HCT116 (cell line): ENCODE measurements around the gene FTSJ3. TPM values are rescaled to one million over a fixed set of nuclear protein-coding genes. Genes with fewer than 3 reads are reported as not detected.

Source experiments
- ATAC-seq: fragments of 200-7000 bp; cut with Tn5 transposase; 2 replicates; pipeline ENCODE4 v1.9.1; 2020; ENCODE audit warnings: mild to moderate bottlenecking, moderate library complexity
- BruUV-seq: library from RNA; stranded (reverse); fragments of 400-500 nt; replicated peaks from 2 replicates; lab custom pipeline; 2021; lab: Mats Ljungman, UMichigan
- CTCF ChIA-PET: fragments of 300-600 bp; sonication (Branson Sonifier 250); formaldehyde crosslinking; loops from one replicate; lab custom pipeline; 2021; ENCODE audit warnings: antibody characterized with exemption; lab: Charles Lee
- POLR2A ChIA-PET: fragments of 300-600, 350-600 bp; sonication (Branson Sonifier 250); formaldehyde crosslinking; loops from one replicate; lab custom pipeline; 2021; ENCODE audit warnings: antibody characterized with exemption; lab: Charles Lee
- RAD21 ChIA-PET, 2 experiments: fragments of 300-600 bp; sonication (Branson Sonifier 250); formaldehyde crosslinking; loops; one replicate each; lab custom pipeline; 2023; ENCODE audit warnings: low total read pairs in 2 of 2; ENCODE audit not compliant: uncharacterized antibody in 2 of 2, unreplicated experiment in 2 of 2, low non-redundant PET in 1 of 2; lab: Charles Lee
- DNase-seq: peaks from one replicate; pipeline ENCODE4 v3.0.0-alpha.2; 2010; ENCODE audit warnings: low read depth, low spot score
- H2AFZ ChIP-seq: fragments of 200-600 bp; shearing (Covaris generic), sonication (generic); 2 replicates; pipeline ENCODE4 v1.6.1; 2017; ENCODE audit warnings: low read depth, mixed run types, mixed read lengths, antibody characterized with exemption, low read length; ENCODE audit not compliant: poor library complexity, severe bottlenecking
- H3K27ac ChIP-seq: 2 replicates; pipeline ENCODE4 v1.5.1; 2012; ENCODE audit warnings: low read depth, low read length
- H3K27me3 ChIP-seq: fragments of 200-600 bp; sonication (generic); 2 replicates; pipeline ENCODE4 v1.6.1; 2016; ENCODE audit warnings: mixed run types, low read length, mixed read lengths; ENCODE audit not compliant: insufficient read depth
- H3K36me3 ChIP-seq, 2 experiments: fragments of 200-500 bp in 1 of 2; fragments of 200-600 bp in 1 of 2; sonication (Bioruptor generic) in 1 of 2; sonication (generic) in 1 of 2; 2 replicates each; pipeline versions ENCODE4 v1.5.1 to v1.6.1; 2014 to 2016; ENCODE audit warnings: low read length in 2 of 2, inconsistent platforms in 1 of 2, mixed read lengths in 1 of 2, mixed run types in 1 of 2; ENCODE audit not compliant: insufficient read depth in 2 of 2, control insufficient read depth in 1 of 2
- H3K4me1 ChIP-seq, 2 experiments: fragments of 200-600 bp in 1 of 2; sonication (generic) in 1 of 2; 2 replicates each; pipeline versions ENCODE4 v1.5.1 to v1.6.1; 2012 to 2017; ENCODE audit warnings: low read length in 2 of 2, inconsistent platforms in 1 of 2, mild to moderate bottlenecking in 1 of 2, mixed read lengths in 1 of 2, mixed run types in 1 of 2, moderate library complexity in 1 of 2; ENCODE audit not compliant: insufficient read depth in 2 of 2, control insufficient read depth in 1 of 2
- H3K4me2 ChIP-seq: fragments of 200-600 bp; sonication (generic); 2 replicates; pipeline ENCODE4 v1.6.1; 2017; ENCODE audit warnings: mixed run types, low read length, mixed read lengths
- H3K4me3 ChIP-seq, 2 experiments: fragments of 200-600 bp in 1 of 2; sonication (generic) in 1 of 2; replicated peaks in 1 of 2; 2 replicates each; pipeline ENCODE4 v1.5.1; 2011 to 2016; ENCODE audit warnings: low read length in 2 of 2, control low read depth in 1 of 2, low read depth in 1 of 2, mild to moderate bottlenecking in 1 of 2, mixed read lengths in 1 of 2, mixed run types in 1 of 2
- H3K79me2 ChIP-seq: fragments of 200-600 bp; sonication (generic); 2 replicates; pipeline ENCODE4 v1.6.1; 2017; ENCODE audit warnings: mild to moderate bottlenecking, mixed run types, low read length, moderate library complexity, mixed read lengths; ENCODE audit not compliant: insufficient read depth
- H3K9ac ChIP-seq: fragments of 200-600 bp; sonication (generic); 2 replicates; pipeline ENCODE4 v1.6.1; 2016; ENCODE audit warnings: low read length, mixed read lengths
- H3K9me2 ChIP-seq: fragments of 200-600 bp; sonication (generic), shearing (Covaris generic); 2 replicates; pipeline ENCODE4 v1.6.1; 2017; ENCODE audit warnings: mixed run types, mild to moderate bottlenecking, moderate library complexity; ENCODE audit not compliant: insufficient read depth
- H3K9me3 ChIP-seq, 2 experiments: fragments of 200-500 bp in 1 of 2; fragments of 200-600 bp in 1 of 2; sonication (Bioruptor generic) in 1 of 2; sonication (generic) in 1 of 2; 2 replicates each; pipeline ENCODE4 v1.6.1; 2014 to 2017; ENCODE audit warnings: low read length in 2 of 2, mixed read lengths in 2 of 2, inconsistent platforms in 1 of 2, low read depth in 1 of 2, mild to moderate bottlenecking in 1 of 2, mixed run types in 1 of 2, moderate library complexity in 1 of 2; ENCODE audit not compliant: control insufficient read depth in 1 of 2, insufficient read depth in 1 of 2
- H4K20me1 ChIP-seq: fragments of 200-600 bp; sonication (generic), shearing (Covaris generic); 2 replicates; pipeline ENCODE4 v1.6.1; 2017; ENCODE audit warnings: mixed run types, mild to moderate bottlenecking, moderate library complexity; ENCODE audit not compliant: insufficient read depth
- CEBPB ChIP-seq: IDR thresholded peaks from 2 replicates; pipeline ENCODE4 v1.6.1; 2012; ENCODE audit warnings: low read depth
- CTCF ChIP-seq, 3 experiments: fragments of 200-600 bp in 1 of 3; sonication (generic) in 1 of 3; IDR thresholded peaks in 2 of 3; conservative IDR thresholded peaks in 1 of 3; 2 replicates each; pipeline ENCODE4 v1.5.1; 2012 to 2017; ENCODE audit warnings: low read depth in 2 of 3, low read length in 2 of 3, antibody characterized with exemption in 1 of 3, borderline replicate concordance in 1 of 3, control low read depth in 1 of 3, mild to moderate bottlenecking in 1 of 3, mixed read lengths in 1 of 3, mixed run types in 1 of 3, moderate library complexity in 1 of 3; ENCODE audit not compliant: insufficient read depth in 1 of 3
- POLR2A ChIP-seq: IDR thresholded peaks from 2 replicates; pipeline ENCODE4 v1.7.0; 2011; ENCODE audit warnings: borderline replicate concordance; ENCODE audit not compliant: insufficient read depth, insufficient read length; ENCODE audit errors: extremely low read depth
- RAD21 ChIP-seq: IDR thresholded peaks from 2 replicates; pipeline ENCODE4 v1.6.1; 2012; ENCODE audit warnings: low read depth, mild to moderate bottlenecking
- REST ChIP-seq: IDR thresholded peaks from 2 replicates; pipeline ENCODE4 v1.6.1; 2012; ENCODE audit warnings: low read depth
- TCF7L2 ChIP-seq: IDR thresholded peaks from 2 replicates; pipeline ENCODE4 v1.7.0; 2011; ENCODE audit warnings: borderline replicate concordance, inconsistent platforms; ENCODE audit not compliant: insufficient read depth, insufficient read length; ENCODE audit errors: extremely low read depth
- ZBTB33 ChIP-seq: IDR thresholded peaks from 2 replicates; pipeline ENCODE4 v1.6.1; 2011; ENCODE audit warnings: mild to moderate bottlenecking, low read length, moderate library complexity; ENCODE audit not compliant: insufficient replicate concordance; ENCODE audit errors: extremely low read depth
- intact Hi-C: fragments of 100-400 bp; cut with micrococcal nuclease; formaldehyde crosslinking; loops from 2 replicates; pipeline ENCODE4 v1.10.0; 2022
- total RNA-seq: library from RNA; stranded (reverse); gene quantifications from one replicate; pipeline ENCODE4 v1.2.1, GENCODE V29; 2021; ENCODE audit not compliant: unreplicated experiment

The FTSJ3 gene
- total RNA-seq, 1 experiment from 2014 or later, result 70.9 TPM

GRCh38 chr17:63850401-63850800 lies 22.9 kb upstream of the FTSJ3 start:
- no peak overlapping the region for H3K9ac ChIP-seq
- peaks cover 7 to 22% of the 10 kb centered on the region in 2 experiments; a peak in 3 of 4 replicates for H3K4me1 ChIP-seq
- H3K4me2 ChIP-seq, result no peak overlapping the region
- TF ChIP-seq POLR2A (no peak), ZBTB33 (no peak), REST (no peak), TCF7L2 (no peak), RAD21 (no peak), CEBPB (no peak), CTCF (IDR thresholded peaks at IDR 0.05 in 2 of 3, conservative IDR thresholded peaks at IDR 0.05 in 1 of 3; ENCODE audit: borderline replicate concordance in 1 of 3, insufficient read depth in 1 of 3, low read depth in 2 of 3, low read length in 2 of 3) (no peak)
- H3K27ac ChIP-seq, result no peak overlapping the region
- H4K20me1 ChIP-seq, result no peaks in the 10 kb centered on the region
- ChIA-PET POLR2A (interaction anchor here (1.0 kb wide), 1 partner anchor 77 kb away, joined by 3 read pairs; the partner anchor contains the start of genes CCDC47 and DDX42), RAD21 (no interaction called here), CTCF (interaction anchor here (1.2 kb wide), 1 partner anchor 16 kb away, joined by 4 read pairs; no protein-coding TSS in a partner anchor)
- H2AFZ ChIP-seq, result no peak overlapping the region
- no TSS peak for BruUV-seq
- H3K9me2 ChIP-seq, result no peaks in the 10 kb centered on the region
- H3K9me3 ChIP-seq, result peaks cover 0 to 5% of the 10 kb centered on the region in 2 experiments; a peak in 1 of 4 replicates
- no peaks in the 10 kb centered on the region for H3K36me3 ChIP-seq
- DNase-seq (no peak), ATAC-seq (no peak)
- intact Hi-C loops, result no loop called here
- H3K79me2 ChIP-seq, result no peaks in the 10 kb centered on the region
- no peak overlapping the region for H3K4me3 ChIP-seq
- no peaks in the 10 kb centered on the region for H3K27me3 ChIP-seq
